K562 (cell line): Measurements from ENCODE around the gene PRC1. TPM values are rescaled to one million over a fixed set of nuclear protein-coding genes. Genes with fewer than 3 reads are reported as not detected.

ENCODE experiments used
- BRD9 ChIP-seq: fragments of 450-650 bp; IDR thresholded peaks from 2 replicates; pipeline ENCODE4 v1.6.1; 2018; ENCODE audit warnings: low read depth; ENCODE audit not compliant: partially characterized antibody
- FOXA1 ChIP-seq: fragments of 450-650 bp; IDR thresholded peaks from 2 replicates; pipeline ENCODE4 v1.6.1; 2016; ENCODE audit warnings: mild to moderate bottlenecking, borderline replicate concordance
- FUS ChIP-seq: fragments of 200-400 bp; formaldehyde crosslinking; optimal IDR thresholded peaks from 2 replicates; pipeline ENCODE3; 2017; ENCODE audit warnings: low read depth, low read length
- GATAD2B ChIP-seq: fragments of 450-650 bp; IDR thresholded peaks from 2 replicates; pipeline ENCODE4 v1.6.1; 2017; ENCODE audit warnings: mild to moderate bottlenecking, borderline replicate concordance
- MAFF ChIP-seq: IDR thresholded peaks from 2 replicates; pipeline ENCODE4 v1.6.1; 2012; ENCODE audit warnings: low read length, improper control_type of control experiment
- MCM5 ChIP-seq: fragments of 450-650 bp; IDR thresholded peaks from 2 replicates; pipeline ENCODE4 v1.6.1; 2016; ENCODE audit warnings: low read depth
- MEF2A ChIP-seq: IDR thresholded peaks from 2 replicates; pipeline ENCODE4 v1.6.1; 2011; ENCODE audit warnings: low read depth, mild to moderate bottlenecking, low read length, moderate library complexity; ENCODE audit not compliant: control insufficient read depth
- PTBP1 ChIP-seq: fragments of 200-400 bp; formaldehyde crosslinking; IDR thresholded peaks from 2 replicates; pipeline ENCODE4 v1.6.1; 2017; ENCODE audit warnings: low read depth, low read length
- PYGO2 ChIP-seq: fragments of 450-650 bp; IDR thresholded peaks from 2 replicates; pipeline ENCODE4 v1.6.1; 2016; ENCODE audit warnings: mild to moderate bottlenecking, missing genetic modification characterization, moderate library complexity, missing compliant biosample characterization
- SPI1 ChIP-seq: IDR thresholded peaks from 2 replicates; pipeline ENCODE4 v1.6.1; 2011; ENCODE audit warnings: low read depth, low read length, control low read depth, borderline replicate concordance
- SRSF1 ChIP-seq: fragments of 200-400 bp; formaldehyde crosslinking; IDR thresholded peaks from 2 replicates; pipeline ENCODE4 v1.6.1; 2017; ENCODE audit warnings: mild to moderate bottlenecking, low read depth, low read length, moderate library complexity
- ZNF347 ChIP-seq: fragments of 450-650 bp; formaldehyde crosslinking; IDR thresholded peaks from 2 replicates; pipeline ENCODE4 v1.4.0; 2020; ENCODE audit warnings: low read depth, mild to moderate bottlenecking, moderate library complexity
- ZNF408 ChIP-seq: fragments of 250-450 bp; sonication (Bioruptor Pico); IDR thresholded peaks from 2 replicates; pipeline ENCODE4 v1.4.0; 2020; ENCODE audit warnings: low read depth, mild to moderate bottlenecking, moderate library complexity
- ZNF699 ChIP-seq: fragments of 250-450 bp; sonication (Bioruptor Pico); IDR thresholded peaks from 2 replicates; pipeline ENCODE4 v1.8.0; 2021; ENCODE audit warnings: mild to moderate bottlenecking, moderate library complexity; ENCODE audit not compliant: insufficient replicate concordance
- ZNF764 ChIP-seq: fragments of 250-450 bp; sonication (Bioruptor Pico); IDR thresholded peaks from 2 replicates; pipeline ENCODE4 v1.4.0; 2020; ENCODE audit warnings: low read depth, mild to moderate bottlenecking, moderate library complexity
- polyA plus RNA-seq, 8 experiments: library from polyadenylated mRNA; depleted of rRNA in 4 of 8; stranded (reverse) in 5 of 8; unstranded in 3 of 8; fragments of >200 nt; fragmentation: Nextera tagmentation in 2 of 8; fragmentation: Illumina TruSeq in 1 of 8; extraction: Ambion mirVana in 2 of 8; extraction: Trizol in 1 of 8; gene quantifications; 2 replicates each; pipeline versions ENCODE4 v1.2.1 to v1.2.3, GENCODE V29; 2011 to 2014; ENCODE audit warnings: inconsistent platforms in 1 of 8, missing spikeins in 1 of 8
- total RNA-seq, 7 experiments: library from RNA; depleted of rRNA in 6 of 7; stranded (reverse); fragments of >200 nt in 6 of 7; fragmentation: Illumina TruSeq in 2 of 7; extraction: Trizol in 2 of 7; gene quantifications; 2 replicates each; pipeline versions ENCODE4 v1.2.1 to v1.2.3, GENCODE V29; 2011 to 2021; ENCODE audit warnings: low replicate concordance in 1 of 7
- TF ChIP-seq, protein P1 (sequence below): fragments of 250-450 bp; sonication (Bioruptor Pico); IDR thresholded peaks from 2 replicates; pipeline ENCODE4 v1.9.0; 2021; ENCODE audit warnings: mild to moderate bottlenecking
- TF ChIP-seq, protein P2 (sequence below): sonication (generic); formaldehyde crosslinking; IDR thresholded peaks from 2 replicates; pipeline ENCODE4 v1.8.0; 2022; ENCODE audit warnings: mild to moderate bottlenecking, missing genetic modification reagents, borderline replicate concordance
- TF ChIP-seq, protein P3 (sequence below): fragments of 250-450 bp; sonication (Bioruptor Pico); IDR thresholded peaks from 2 replicates; pipeline ENCODE4 v1.5.0; 2021
- TF ChIP-seq, protein P4 (sequence below): fragments of 250-450 bp; sonication (Bioruptor Pico); IDR thresholded peaks from 2 replicates; pipeline ENCODE4 v1.5.1; 2021; ENCODE audit warnings: mild to moderate bottlenecking
- TF ChIP-seq, protein P5 (sequence below): sonication (generic); formaldehyde crosslinking; IDR thresholded peaks from 2 replicates; pipeline ENCODE4 v1.8.0; 2022; ENCODE audit warnings: mild to moderate bottlenecking, low read depth, missing genetic modification reagents
- TF ChIP-seq, protein P6 (sequence below): fragments of 250-450 bp; sonication (Bioruptor Pico); IDR thresholded peaks from 2 replicates; pipeline ENCODE4 v1.8.0; 2022; ENCODE audit warnings: inconsistent platforms, mild to moderate bottlenecking, moderate library complexity, borderline replicate concordance

PRC1 gene
- total and polyA plus RNA-seq, 9 of the 15 experiments (the other 6 are each of a cell fraction or from before 2014, with no cell fraction given): 156 to 391 (median 240) TPM

DNA sequence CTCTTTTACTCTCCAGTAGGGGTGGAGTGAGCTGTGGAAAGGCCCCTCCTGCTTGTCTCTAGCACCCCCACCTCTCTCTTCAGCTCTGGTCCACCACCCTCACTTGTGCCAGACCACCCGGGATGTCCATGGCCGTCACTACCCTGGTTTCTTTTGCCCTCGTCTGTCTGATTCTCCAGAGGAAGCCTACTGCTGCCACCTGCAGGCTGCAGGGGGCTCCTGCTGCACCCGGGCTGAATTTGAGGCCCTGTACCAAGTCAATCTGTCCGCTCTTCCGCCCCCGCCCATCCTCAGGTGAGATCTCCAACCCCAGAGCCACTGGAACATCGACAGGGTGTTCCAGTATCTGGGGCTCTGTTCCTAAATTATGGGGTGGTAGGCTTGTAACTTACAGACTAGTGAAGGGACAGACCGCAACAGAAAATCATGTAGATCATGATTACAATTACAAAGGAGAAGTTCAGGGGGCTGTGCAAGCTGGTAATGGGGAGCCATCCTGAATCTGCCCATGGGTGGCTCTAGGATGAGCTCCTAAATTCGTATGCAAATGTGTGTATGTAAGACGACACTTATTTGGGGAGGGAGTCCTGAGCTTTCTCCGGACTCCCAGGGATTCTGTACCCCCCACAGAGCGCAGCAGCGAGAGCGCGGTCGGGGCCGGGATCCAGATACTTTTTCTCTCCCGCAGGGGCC, 59.9 kb downstream of the PRC1 start (continued):
- TF ChIP-seq MAFF: no peak
- TF ChIP-seq, protein P1, sequence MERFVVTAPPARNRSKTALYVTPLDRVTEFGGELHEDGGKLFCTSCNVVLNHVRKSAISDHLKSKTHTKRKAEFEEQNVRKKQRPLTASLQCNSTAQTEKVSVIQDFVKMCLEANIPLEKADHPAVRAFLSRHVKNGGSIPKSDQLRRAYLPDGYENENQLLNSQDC (CRISPR knock-in tag): no peak
- peak; percentile 25 for TF ChIP-seq BRD9
- TF ChIP-seq, protein P2, sequence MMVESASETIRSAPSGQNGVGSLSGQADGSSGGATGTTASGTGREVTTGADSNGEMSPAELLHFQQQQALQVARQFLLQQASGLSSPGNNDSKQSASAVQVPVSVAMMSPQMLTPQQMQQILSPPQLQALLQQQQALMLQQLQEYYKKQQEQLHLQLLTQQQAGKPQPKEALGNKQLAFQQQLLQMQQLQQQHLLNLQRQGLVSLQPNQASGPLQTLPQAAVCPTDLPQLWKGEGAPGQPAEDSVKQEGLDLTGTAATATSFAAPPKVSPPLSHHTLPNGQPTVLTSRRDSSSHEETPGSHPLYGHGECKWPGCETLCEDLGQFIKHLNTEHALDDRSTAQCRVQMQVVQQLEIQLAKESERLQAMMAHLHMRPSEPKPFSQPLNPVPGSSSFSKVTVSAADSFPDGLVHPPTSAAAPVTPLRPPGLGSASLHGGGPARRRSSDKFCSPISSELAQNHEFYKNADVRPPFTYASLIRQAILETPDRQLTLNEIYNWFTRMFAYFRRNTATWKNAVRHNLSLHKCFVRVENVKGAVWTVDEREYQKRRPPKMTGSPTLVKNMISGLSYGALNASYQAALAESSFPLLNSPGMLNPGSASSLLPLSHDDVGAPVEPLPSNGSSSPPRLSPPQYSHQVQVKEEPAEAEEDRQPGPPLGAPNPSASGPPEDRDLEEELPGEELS (CRISPR knock-in tag): no peak
- no peak for TF ChIP-seq PTBP1
- no peak for TF ChIP-seq GATAD2B
- TF ChIP-seq, protein P3, sequence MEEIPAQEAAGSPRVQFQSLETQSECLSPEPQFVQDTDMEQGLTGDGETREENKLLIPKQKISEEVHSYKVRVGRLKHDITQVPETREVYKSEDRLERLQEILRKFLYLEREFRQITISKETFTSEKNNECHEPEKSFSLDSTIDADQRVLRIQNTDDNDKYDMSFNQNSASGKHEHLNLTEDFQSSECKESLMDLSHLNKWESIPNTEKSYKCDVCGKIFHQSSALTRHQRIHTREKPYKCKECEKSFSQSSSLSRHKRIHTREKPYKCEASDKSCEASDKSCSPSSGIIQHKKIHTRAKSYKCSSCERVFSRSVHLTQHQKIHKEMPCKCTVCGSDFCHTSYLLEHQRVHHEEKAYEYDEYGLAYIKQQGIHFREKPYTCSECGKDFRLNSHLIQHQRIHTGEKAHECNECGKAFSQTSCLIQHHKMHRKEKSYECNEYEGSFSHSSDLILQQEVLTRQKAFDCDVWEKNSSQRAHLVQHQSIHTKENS (CRISPR knock-in tag): no peak
- no peak for TF ChIP-seq MEF2A
- no peak for TF ChIP-seq ZNF347 (CRISPR knock-in tag)
- no peak for TF ChIP-seq SRSF1
- no peak for TF ChIP-seq PYGO2 (tag)
- 0 out of 2 replicates have a peak, but pooled peaks have one; percentile 23 for TF ChIP-seq SPI1
- no peak for TF ChIP-seq ZNF408 (CRISPR knock-in tag)
- TF ChIP-seq, protein P4, sequence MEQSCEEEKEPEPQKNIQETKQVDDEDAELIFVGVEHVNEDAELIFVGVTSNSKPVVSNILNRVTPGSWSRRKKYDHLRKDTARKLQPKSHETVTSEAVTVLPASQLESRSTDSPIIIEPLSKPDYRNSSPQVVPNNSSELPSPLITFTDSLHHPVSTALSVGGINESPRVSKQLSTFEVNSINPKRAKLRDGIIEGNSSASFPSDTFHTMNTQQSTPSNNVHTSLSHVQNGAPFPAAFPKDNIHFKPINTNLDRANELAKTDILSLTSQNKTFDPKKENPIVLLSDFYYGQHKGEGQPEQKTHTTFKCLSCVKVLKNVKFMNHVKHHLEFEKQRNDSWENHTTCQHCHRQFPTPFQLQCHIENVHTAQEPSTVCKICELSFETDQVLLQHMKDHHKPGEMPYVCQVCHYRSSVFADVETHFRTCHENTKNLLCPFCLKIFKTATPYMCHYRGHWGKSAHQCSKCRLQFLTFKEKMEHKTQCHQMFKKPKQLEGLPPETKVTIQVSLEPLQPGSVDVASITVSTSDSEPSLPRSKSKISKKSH: no peak
- TF ChIP-seq FUS: no peak
- no peak for TF ChIP-seq ZNF699 (CRISPR knock-in tag)
- TF ChIP-seq ZNF764 (CRISPR knock-in tag): no peak
- TF ChIP-seq MCM5: no peak
- TF ChIP-seq, protein P5, sequence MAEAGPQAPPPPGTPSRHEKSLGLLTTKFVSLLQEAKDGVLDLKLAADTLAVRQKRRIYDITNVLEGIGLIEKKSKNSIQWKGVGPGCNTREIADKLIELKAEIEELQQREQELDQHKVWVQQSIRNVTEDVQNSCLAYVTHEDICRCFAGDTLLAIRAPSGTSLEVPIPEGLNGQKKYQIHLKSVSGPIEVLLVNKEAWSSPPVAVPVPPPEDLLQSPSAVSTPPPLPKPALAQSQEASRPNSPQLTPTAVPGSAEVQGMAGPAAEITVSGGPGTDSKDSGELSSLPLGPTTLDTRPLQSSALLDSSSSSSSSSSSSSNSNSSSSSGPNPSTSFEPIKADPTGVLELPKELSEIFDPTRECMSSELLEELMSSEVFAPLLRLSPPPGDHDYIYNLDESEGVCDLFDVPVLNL: no peak
- TF ChIP-seq, protein P6, sequence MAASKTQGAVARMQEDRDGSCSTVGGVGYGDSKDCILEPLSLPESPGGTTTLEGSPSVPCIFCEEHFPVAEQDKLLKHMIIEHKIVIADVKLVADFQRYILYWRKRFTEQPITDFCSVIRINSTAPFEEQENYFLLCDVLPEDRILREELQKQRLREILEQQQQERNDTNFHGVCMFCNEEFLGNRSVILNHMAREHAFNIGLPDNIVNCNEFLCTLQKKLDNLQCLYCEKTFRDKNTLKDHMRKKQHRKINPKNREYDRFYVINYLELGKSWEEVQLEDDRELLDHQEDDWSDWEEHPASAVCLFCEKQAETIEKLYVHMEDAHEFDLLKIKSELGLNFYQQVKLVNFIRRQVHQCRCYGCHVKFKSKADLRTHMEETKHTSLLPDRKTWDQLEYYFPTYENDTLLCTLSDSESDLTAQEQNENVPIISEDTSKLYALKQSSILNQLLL: no peak
- TF ChIP-seq FOXA1: no peak
